ENCODE data around the gene HCFC2. TPM values are rescaled to one million over a fixed set of nuclear protein-coding genes. Genes with fewer than 3 reads are reported as not detected.

The HCFC2 gene
- polyA plus RNA-seq, 1 donor (not counting 4 experiments of a cell fraction or from before 2014, with no cell fraction given), result 8.3 TPM

GRCh38 chr12:104154286-104154685 lies 90.0 kb downstream of the HCFC2 start:
- dilution Hi-C loops (cut with MboI; ENCODE audit: extremely low pct_ligation_motif_present, low sequenced_read_pairs), result no loop called here
- no peaks in the 10 kb centered on the region for H3K9me1 ChIP-seq (ENCODE audit: control insufficient read depth, extremely low read depth, insufficient read depth, low read length)
- no peak overlapping the region for H3K4me2 ChIP-seq (ENCODE audit: control insufficient read depth, extremely low read depth, insufficient read depth, low read depth, low read length)
- H3K4me1 ChIP-seq (ENCODE audit: control insufficient read depth, extremely low read depth, insufficient read depth, low read length), result no peaks in the 10 kb centered on the region
- H3K79me2 ChIP-seq (ENCODE audit: control insufficient read depth, insufficient read depth, low read length), result no peaks in the 10 kb centered on the region
- TF ChIP-seq CTCF (optimal IDR thresholded peaks at IDR 0.05 in 1 of 3, IDR thresholded peaks at IDR 0.05 in 1 of 3, conservative IDR thresholded peaks at IDR 0.05 in 1 of 3; ENCODE audit: extremely low read depth in 1 of 3, insufficient read depth in 2 of 3, low read length in 3 of 3), result no peak
- TF ChIP-seq EZH2 (IDR thresholded peaks at IDR 0.05; ENCODE audit: low read length), result no peak
- no peaks in the 10 kb centered on the region for H3K36me3 ChIP-seq (ENCODE audit: control insufficient read depth in 2 of 2, extremely low read depth in 1 of 2, insufficient read depth in 2 of 2, low read length in 2 of 2)
- H3K27ac ChIP-seq (ENCODE audit: control insufficient read depth, insufficient read depth, low read length), result no peak overlapping the region
- FAIRE-seq (no peak), DNase-seq (ENCODE audit: low read depth, low spot score) (no peak)
- no peak overlapping the region for H3K4me3 ChIP-seq (ENCODE audit: control insufficient read depth in 2 of 3, extremely low read depth in 1 of 3, insufficient read depth in 2 of 3, low read depth in 1 of 3, low read length in 3 of 3)
- H3K27me3 ChIP-seq (ENCODE audit: control insufficient read depth, extremely low read depth, insufficient read depth, low read length), result no peaks in the 10 kb centered on the region
- H3K9me3 ChIP-seq (ENCODE audit: control insufficient read depth, low read depth, low read length), result no peaks in the 10 kb centered on the region
- H4K20me1 ChIP-seq (ENCODE audit: control insufficient read depth, extremely low read depth, insufficient read depth, low read length), result no peaks in the 10 kb centered on the region
- H3K9ac ChIP-seq (ENCODE audit: control insufficient read depth, extremely low read depth, insufficient read depth, low read length), result no peak overlapping the region
- no peak overlapping the region for H2AFZ ChIP-seq (ENCODE audit: control insufficient read depth, low read length)

- Histone ChIP-seq H3K9me1 (ENCODE audit: control insufficient read depth, extremely low read depth, insufficient read depth, low read length) (no peaks in the 10 kb centered on the region), H4K20me1 (ENCODE audit: control insufficient read depth, extremely low read depth, insufficient read depth, low read length) (no peaks in the 10 kb centered on the region), H3K9me3 (ENCODE audit: control insufficient read depth, low read depth, low read length) (no peaks in the 10 kb centered on the region), H3K4me1 (ENCODE audit: control insufficient read depth, extremely low read depth, insufficient read depth, low read length) (no peaks in the 10 kb centered on the region), H2AFZ (ENCODE audit: control insufficient read depth, low read length) (no peak overlapping the region), H3K27me3 (ENCODE audit: control insufficient read depth, extremely low read depth, insufficient read depth, low read length) (no peaks in the 10 kb centered on the region), H3K36me3 (ENCODE audit: control insufficient read depth in 2 of 2, extremely low read depth in 1 of 2, insufficient read depth in 2 of 2, low read length in 2 of 2) (no peaks in the 10 kb centered on the region), H3K4me3 (ENCODE audit: control insufficient read depth in 2 of 3, extremely low read depth in 1 of 3, insufficient read depth in 2 of 3, low read depth in 1 of 3, low read length in 3 of 3) (no peak overlapping the region), H3K4me2 (ENCODE audit: control insufficient read depth, extremely low read depth, insufficient read depth, low read depth, low read length) (no peak overlapping the region), H3K79me2 (ENCODE audit: control insufficient read depth, insufficient read depth, low read length) (no peaks in the 10 kb centered on the region), H3K27ac (ENCODE audit: control insufficient read depth, insufficient read depth, low read length) (no peak overlapping the region), H3K9ac (ENCODE audit: control insufficient read depth, extremely low read depth, insufficient read depth, low read length) (no peak overlapping the region)
- dilution Hi-C loops (cut with MboI; ENCODE audit: extremely low pct_ligation_motif_present, low sequenced_read_pairs), result no loop called here
- TF ChIP-seq CTCF (optimal IDR thresholded peaks at IDR 0.05 in 1 of 3, IDR thresholded peaks at IDR 0.05 in 1 of 3, conservative IDR thresholded peaks at IDR 0.05 in 1 of 3; ENCODE audit: extremely low read depth in 1 of 3, insufficient read depth in 2 of 3, low read length in 3 of 3) (no peak), EZH2 (IDR thresholded peaks at IDR 0.05; ENCODE audit: low read length) (no peak)
- FAIRE-seq (no peak), DNase-seq (ENCODE audit: low read depth, low spot score) (no peak)
Observed at GRCh38 chr12:104154806-104155205, 90.5 kb downstream of the HCFC2 start.

Small RNA genes lying within 50 kb of the gene (small RNA-seq; reads per million reads assigned to genes)
- 0 reads per million in 3 experiments for gene RNA5SP370 (ENCODE audit: insufficient read length in 3 of 3, low read depth in 3 of 3, low replicate concordance in 1 of 3)

Other genes with a start within 250 kb of the HCFC2 start
- gene NT5DC3, start 223.3 kb upstream of the HCFC2 start, polyA plus RNA-seq, result 10.7 to 14.6 TPM (median 12.8 TPM) in 3 replicates
- 447 to 954 TPM (median 865 TPM) in 3 replicates for gene HSP90B1, start 134.1 kb upstream of the HCFC2 start, polyA plus RNA-seq
- gene TDG, start 98.7 kb upstream of the HCFC2 start, polyA plus RNA-seq, result 20.8 to 35.6 TPM (median 27.1 TPM) in 3 replicates
- gene GLT8D2, start 14.3 kb upstream of the HCFC2 start, polyA plus RNA-seq, result 1.1 to 1.4 TPM (median 1.2 TPM) in 3 replicates
- 9.4 to 22.8 TPM (median 11.0 TPM) in 3 replicates for gene NFYB, start 73.7 kb downstream of the HCFC2 start, polyA plus RNA-seq
- gene TXNRD1, start 151.2 kb downstream of the HCFC2 start, polyA plus RNA-seq, result 41.5 to 88.9 TPM (median 65.6 TPM) in 3 replicates
- 0.75 to 1.8 TPM (median 1.2 TPM) in 3 replicates for gene EID3, start 239.2 kb downstream of the HCFC2 start, polyA plus RNA-seq

All from keratinocyte (primary cell).